Measurements from ENCODE around the gene ATF6.

ATF6 gene

GRCh38 chr1:161956930-161957329 is 190.8 kb downstream of the ATF6 start:
- Histone ChIP-seq H3K9ac (ENCODE audit: low read depth, low read length) (no peak overlapping the region), H3K9me3 (replicated peaks; ENCODE audit: low read length) (no peaks in the 10 kb centered on the region), H3K36me3 (ENCODE audit: insufficient read depth, low read length) (peaks cover 4% of the 10 kb centered on the region), H3K4me2 (ENCODE audit: low read length) (no peak overlapping the region), H3K27me3 (ENCODE audit: control insufficient read depth, insufficient read depth, low read length) (no peaks in the 10 kb centered on the region), H3K4me1 (ENCODE audit: control insufficient read depth, insufficient read depth, low read length) (peaks cover 45% of the 10 kb centered on the region), H3K4me3 (ENCODE audit: low read length) (no peak overlapping the region)

GRCh38 chr1:161958425-161958824 is 192.3 kb downstream of the ATF6 start:
- Histone ChIP-seq H3K4me1 (ENCODE audit: control insufficient read depth, insufficient read depth, low read length) (peaks cover 52% of the 10 kb centered on the region), H3K4me3 (ENCODE audit: low read length) (no peak overlapping the region), H3K27me3 (ENCODE audit: control insufficient read depth, insufficient read depth, low read length) (no peaks in the 10 kb centered on the region), H3K36me3 (ENCODE audit: insufficient read depth, low read length) (peaks cover 4% of the 10 kb centered on the region), H3K9ac (ENCODE audit: low read depth, low read length) (no peak overlapping the region), H3K4me2 (ENCODE audit: low read length) (no peak overlapping the region), H3K9me3 (replicated peaks; ENCODE audit: low read length) (no peaks in the 10 kb centered on the region)

GRCh38 chr1:161962091-161962887 is 196.2 kb downstream of the ATF6 start:
- H3K9me3 ChIP-seq (replicated peaks; ENCODE audit: low read length): no peaks in the 10 kb centered on the region
- H3K4me3 ChIP-seq (ENCODE audit: low read length): peak overlapping the region; percentile 67
- peaks cover 25% of the 10 kb centered on the region for H3K4me1 ChIP-seq (ENCODE audit: control insufficient read depth, insufficient read depth, low read length)
- H3K27me3 ChIP-seq (ENCODE audit: control insufficient read depth, insufficient read depth, low read length): no peaks in the 10 kb centered on the region
- peak overlapping the region; percentile 84 for H3K4me2 ChIP-seq (ENCODE audit: low read length)
- H3K9ac ChIP-seq (ENCODE audit: low read depth, low read length): peak overlapping the region; percentile 88
- peaks cover 4% of the 10 kb centered on the region for H3K36me3 ChIP-seq (ENCODE audit: insufficient read depth, low read length)

GRCh38 chr1:161966067-161966466 is 199.9 kb downstream of the ATF6 start:
- Histone ChIP-seq H3K4me3 (ENCODE audit: low read length) (no peak overlapping the region), H3K9me3 (replicated peaks; ENCODE audit: low read length) (no peaks in the 10 kb centered on the region), H3K27me3 (ENCODE audit: control insufficient read depth, insufficient read depth, low read length) (no peaks in the 10 kb centered on the region), H3K4me1 (ENCODE audit: control insufficient read depth, insufficient read depth, low read length) (peaks cover 27% of the 10 kb centered on the region), H3K36me3 (ENCODE audit: insufficient read depth, low read length) (no peaks in the 10 kb centered on the region), H3K4me2 (ENCODE audit: low read length) (no peak overlapping the region), H3K9ac (ENCODE audit: low read depth, low read length) (no peak overlapping the region)

- Histone ChIP-seq H3K36me3 (ENCODE audit: insufficient read depth, low read length) (no peaks in the 10 kb centered on the region), H3K27me3 (ENCODE audit: control insufficient read depth, insufficient read depth, low read length) (peaks cover 29% of the 10 kb centered on the region), H3K4me1 (ENCODE audit: control insufficient read depth, insufficient read depth, low read length) (peaks cover 9% of the 10 kb centered on the region), H3K9me3 (replicated peaks; ENCODE audit: low read length) (no peaks in the 10 kb centered on the region), H3K4me3 (ENCODE audit: low read length) (no peak overlapping the region), H3K4me2 (ENCODE audit: low read length) (no peak overlapping the region), H3K9ac (ENCODE audit: low read depth, low read length) (no peak overlapping the region)
Observed at GRCh38 chr1:161970036-161970435, 203.9 kb downstream of the ATF6 start.

GRCh38 chr1:161970633-161971032 is 204.5 kb downstream of the ATF6 start:
- no peaks in the 10 kb centered on the region for H3K9me3 ChIP-seq (replicated peaks; ENCODE audit: low read length)
- no peak overlapping the region for H3K9ac ChIP-seq (ENCODE audit: low read depth, low read length)
- peaks cover 33% of the 10 kb centered on the region for H3K27me3 ChIP-seq (ENCODE audit: control insufficient read depth, insufficient read depth, low read length)
- no peak overlapping the region for H3K4me2 ChIP-seq (ENCODE audit: low read length)
- H3K4me1 ChIP-seq (ENCODE audit: control insufficient read depth, insufficient read depth, low read length): peaks cover 9% of the 10 kb centered on the region
- H3K36me3 ChIP-seq (ENCODE audit: insufficient read depth, low read length): no peaks in the 10 kb centered on the region
- H3K4me3 ChIP-seq (ENCODE audit: low read length): no peak overlapping the region

GRCh38 chr1:161972828-161973227 is 206.7 kb downstream of the ATF6 start:
- Histone ChIP-seq H3K36me3 (ENCODE audit: insufficient read depth, low read length) (no peaks in the 10 kb centered on the region), H3K4me2 (ENCODE audit: low read length) (no peak overlapping the region), H3K9ac (ENCODE audit: low read depth, low read length) (no peak overlapping the region), H3K9me3 (replicated peaks; ENCODE audit: low read length) (no peaks in the 10 kb centered on the region), H3K27me3 (ENCODE audit: control insufficient read depth, insufficient read depth, low read length) (peaks cover 50% of the 10 kb centered on the region), H3K4me1 (ENCODE audit: control insufficient read depth, insufficient read depth, low read length) (peaks cover 9% of the 10 kb centered on the region), H3K4me3 (ENCODE audit: low read length) (no peak overlapping the region)

- Histone ChIP-seq H3K9me3 (replicated peaks; ENCODE audit: low read length) (peaks cover 2% of the 10 kb centered on the region), H3K4me1 (ENCODE audit: control insufficient read depth, insufficient read depth, low read length) (peaks cover 15% of the 10 kb centered on the region), H3K9ac (ENCODE audit: low read depth, low read length) (no peak overlapping the region), H3K36me3 (ENCODE audit: insufficient read depth, low read length) (no peaks in the 10 kb centered on the region), H3K4me2 (ENCODE audit: low read length) (no peak overlapping the region), H3K4me3 (ENCODE audit: low read length) (no peak overlapping the region), H3K27me3 (ENCODE audit: control insufficient read depth, insufficient read depth, low read length) (peaks cover 60% of the 10 kb centered on the region)
Observed at GRCh38 chr1:161973924-161974845, 208.1 kb downstream of the ATF6 start.

- Histone ChIP-seq H3K9ac (ENCODE audit: low read depth, low read length) (no peak overlapping the region), H3K4me1 (ENCODE audit: control insufficient read depth, insufficient read depth, low read length) (peaks cover 9% of the 10 kb centered on the region), H3K36me3 (ENCODE audit: insufficient read depth, low read length) (no peaks in the 10 kb centered on the region), H3K27me3 (ENCODE audit: control insufficient read depth, insufficient read depth, low read length) (peaks cover 70% of the 10 kb centered on the region), H3K4me3 (ENCODE audit: low read length) (no peak overlapping the region), H3K9me3 (replicated peaks; ENCODE audit: low read length) (peaks cover 2% of the 10 kb centered on the region), H3K4me2 (ENCODE audit: low read length) (peak overlapping the region; percentile 38)
Observed at GRCh38 chr1:161978011-161978790, 212.1 kb downstream of the ATF6 start.

GRCh38 chr1:161981126-161981525 is 215.0 kb downstream of the ATF6 start:
- peaks cover 2% of the 10 kb centered on the region for H3K9me3 ChIP-seq (replicated peaks; ENCODE audit: low read length)
- H3K4me3 ChIP-seq (ENCODE audit: low read length): no peak overlapping the region
- peaks cover 42% of the 10 kb centered on the region for H3K27me3 ChIP-seq (ENCODE audit: control insufficient read depth, insufficient read depth, low read length)
- no peak overlapping the region for H3K9ac ChIP-seq (ENCODE audit: low read depth, low read length)
- H3K4me1 ChIP-seq (ENCODE audit: control insufficient read depth, insufficient read depth, low read length): peaks cover 6% of the 10 kb centered on the region
- no peak overlapping the region for H3K4me2 ChIP-seq (ENCODE audit: low read length)
- no peaks in the 10 kb centered on the region for H3K36me3 ChIP-seq (ENCODE audit: insufficient read depth, low read length)

Measured in skeletal muscle satellite cell (primary cell).